DMS53 treated with DMSO at 0.1 percent for 48 hours (cell line): ENCODE measurements around the gene KPNA5.
"Not testable (repeated sequence)": the region's sequence is repeated elsewhere in the genome, so short reads cannot be mapped to it uniquely, and the experiment has no call there.

Experiments used
- DNase-seq: peaks from one replicate; lab custom pipeline; 2025; ENCODE audit not compliant: unreplicated experiment; lab: John Stamatoyannopoulos, UW

Gene KPNA5

GRCh38 chr6:116697480-116697879, 16.5 kb downstream of the KPNA5 start:
- DNase-seq = no peak

DNA sequence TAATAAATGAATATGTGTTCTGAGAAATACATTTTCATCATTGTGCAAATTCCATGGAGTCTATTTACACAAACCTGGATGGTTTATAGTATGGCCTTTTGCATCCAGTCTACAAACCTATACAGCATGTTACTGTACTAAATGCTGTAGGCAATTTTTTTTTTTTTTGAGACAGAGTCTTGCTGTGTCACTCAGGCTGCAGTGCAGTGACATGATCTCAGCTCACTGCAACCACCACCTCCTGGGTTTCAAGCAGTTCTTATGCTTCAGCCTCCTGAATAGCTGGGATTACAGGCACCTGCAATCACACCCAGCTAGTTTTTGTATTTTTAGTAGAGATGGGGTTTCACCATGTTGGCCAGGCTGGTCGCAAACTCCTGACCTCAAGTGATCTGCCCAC, 22.9 kb downstream of the KPNA5 start:
- DNase-seq = not testable (repeated sequence)

GRCh38 chr6:116705917-116706316, 24.9 kb downstream of the KPNA5 start:
- DNase-seq = no peak

- no peak for DNase-seq
These were observed 33.3 kb downstream of the KPNA5 start for GRCh38 chr6:116714296-116714695.

GRCh38 chr6:116714761-116715160, 33.8 kb downstream of the KPNA5 start:
- no peak for DNase-seq

GRCh38 chr6:116726947-116727346, 45.9 kb downstream of the KPNA5 start:
- DNase-seq = no peak

DNA sequence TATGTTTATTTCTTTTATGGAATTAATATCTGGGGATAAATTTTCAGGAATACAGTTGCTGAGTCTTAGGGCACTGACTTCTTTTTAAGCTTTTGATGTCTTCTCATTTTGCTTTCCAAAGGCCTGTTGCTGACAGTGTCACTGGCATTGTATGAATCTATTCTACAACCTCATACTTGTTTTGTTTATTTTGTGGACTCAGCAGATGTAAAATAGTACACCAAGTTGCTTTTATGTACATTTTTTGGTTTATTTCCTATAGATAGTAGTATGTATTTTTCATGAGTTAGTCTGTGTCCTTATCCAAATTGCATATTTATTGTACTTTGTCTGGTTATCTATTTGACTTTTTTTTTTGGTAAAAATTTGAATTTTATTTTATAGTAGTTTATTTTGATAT, 49.5 kb downstream of the KPNA5 start:
- no peak for DNase-seq

GRCh38 chr6:116737004-116737403, 56.0 kb downstream of the KPNA5 start:
- no peak for DNase-seq

DNA sequence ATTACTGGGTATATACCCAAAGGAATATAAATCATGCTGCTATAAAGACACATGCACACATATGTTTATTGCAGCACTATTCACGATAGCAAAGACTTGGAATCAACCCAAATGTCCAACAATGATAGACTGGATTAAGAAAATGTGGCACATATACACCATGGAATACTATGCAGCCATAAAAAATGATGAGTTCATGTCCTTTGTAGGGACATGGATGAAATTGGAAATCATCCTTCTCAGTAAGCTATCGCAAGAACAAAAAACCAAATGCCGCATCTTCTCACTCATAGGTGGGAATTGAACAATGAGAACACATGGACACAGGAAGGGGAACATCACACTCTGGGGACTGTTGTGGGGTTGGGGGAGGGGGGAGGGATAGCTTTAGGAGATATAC, 59.5 kb downstream of the KPNA5 start:
- not testable (repeated sequence) for DNase-seq

DNA sequence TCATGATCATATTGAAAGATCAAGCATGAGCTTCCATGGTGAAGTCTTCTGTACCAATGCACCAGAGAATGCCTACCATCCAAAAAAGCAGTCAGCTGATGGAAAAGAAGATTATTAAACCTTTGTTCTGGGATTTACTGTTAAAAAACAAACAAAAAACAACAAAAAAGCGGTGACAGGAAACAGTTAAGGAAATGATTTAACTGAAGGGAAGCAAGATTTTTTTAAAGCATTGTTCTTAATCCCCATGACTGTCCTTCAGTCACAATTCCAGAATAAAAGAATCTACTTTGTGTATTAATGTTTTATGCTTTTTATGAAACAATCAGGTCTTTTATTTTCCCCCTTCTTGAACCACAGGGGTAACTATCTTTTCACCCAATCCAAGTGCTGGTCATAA, 60.6 kb downstream of the KPNA5 start:
- DNase-seq = no peak

DNA sequence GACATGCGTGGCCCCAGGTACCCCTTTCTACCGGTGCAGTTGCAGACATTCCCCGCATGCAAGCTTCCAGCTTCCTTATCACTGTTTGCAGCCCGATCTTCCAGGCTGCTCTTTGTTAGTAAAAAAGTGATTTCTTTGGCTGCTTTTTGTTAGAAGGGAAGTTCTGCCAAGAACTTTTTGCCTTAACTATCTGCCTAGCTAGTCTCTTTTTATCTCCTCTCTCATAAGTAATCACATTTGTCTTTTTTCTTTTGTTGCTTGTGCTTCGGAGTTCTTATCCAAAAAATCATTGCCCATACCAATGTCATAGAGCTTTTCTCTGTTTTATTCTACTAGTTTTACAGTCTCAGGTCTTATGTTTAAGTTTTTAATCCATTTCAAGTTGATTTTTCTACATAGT, 64.2 kb downstream of the KPNA5 start:
- no peak for DNase-seq

GRCh38 chr6:116761779-116762178, 80.8 kb downstream of the KPNA5 start:
- DNase-seq = no peak

DNA sequence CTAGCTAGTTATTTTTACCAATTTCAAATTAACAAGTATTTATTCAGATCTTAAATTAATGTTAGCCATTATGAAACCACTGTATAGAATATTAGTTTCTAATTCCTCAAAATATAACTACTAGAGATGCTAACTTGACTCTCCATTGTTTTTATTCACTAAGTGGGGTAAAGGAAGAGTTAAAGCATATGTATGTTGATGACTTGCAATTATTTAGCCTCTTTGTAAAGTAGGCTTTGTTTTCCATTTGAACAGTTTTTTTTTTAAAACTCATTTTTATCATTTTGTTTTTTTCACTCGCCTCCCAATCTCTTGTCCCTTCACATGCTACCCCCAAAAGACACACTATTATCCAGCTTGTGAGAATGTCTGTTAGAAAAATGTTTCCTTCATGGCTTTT, 81.2 kb downstream of the KPNA5 start:
- no peak for DNase-seq

GRCh38 chr6:116763048-116763447, 82.0 kb downstream of the KPNA5 start:
- no peak for DNase-seq

DNA sequence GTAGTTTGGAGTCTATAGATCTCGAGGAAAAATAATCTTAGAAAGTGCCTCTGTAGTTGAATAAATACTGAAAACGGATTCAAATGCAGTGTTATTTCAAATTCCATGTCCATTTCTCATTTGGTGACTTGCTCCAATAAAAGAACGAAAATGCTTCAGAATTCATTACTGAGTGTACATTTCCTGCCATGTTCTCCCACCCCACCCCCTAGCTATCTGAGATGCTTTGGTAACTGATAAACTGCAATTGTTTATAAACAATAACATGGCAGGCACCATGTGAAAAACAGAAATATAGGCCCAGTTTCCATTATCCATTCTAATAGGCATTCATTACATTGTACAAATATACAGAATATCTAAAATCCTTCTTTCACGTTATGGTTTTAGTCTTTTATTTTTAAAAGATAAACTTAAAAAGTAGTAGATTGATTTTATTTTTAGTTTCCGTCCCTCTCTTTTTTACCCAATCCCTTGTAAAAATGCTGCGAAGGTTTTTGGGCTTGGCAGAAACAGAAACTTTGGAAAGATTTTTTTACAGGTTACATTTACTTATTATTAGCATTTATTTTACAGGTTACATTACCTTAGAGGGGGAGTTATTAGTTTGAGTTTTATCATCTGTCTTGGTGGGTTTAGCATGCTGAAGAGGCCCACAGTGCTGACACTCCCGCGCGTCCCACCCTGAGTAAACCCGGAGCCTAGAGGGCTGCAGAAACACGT, 83.1 kb downstream of the KPNA5 start:
- no peak for DNase-seq

DNA sequence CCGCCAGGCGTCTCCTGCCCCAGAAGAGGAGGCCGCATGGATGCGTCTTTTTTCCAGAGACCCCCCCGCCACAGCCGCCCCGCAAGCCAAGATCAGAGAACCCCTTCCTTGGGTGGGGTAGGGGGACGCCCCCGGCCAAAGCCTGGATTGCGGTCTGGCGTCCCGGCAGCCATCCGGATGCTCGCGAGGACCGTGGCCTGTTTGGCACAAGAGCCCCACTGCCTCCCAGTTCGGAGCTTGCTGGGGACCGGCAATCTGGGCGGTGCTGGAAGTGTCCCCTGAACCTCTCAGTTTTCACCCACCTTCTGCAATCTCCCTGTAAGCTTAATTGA, 83.6 kb downstream of the KPNA5 start:
- DNase-seq = no peak

DNA sequence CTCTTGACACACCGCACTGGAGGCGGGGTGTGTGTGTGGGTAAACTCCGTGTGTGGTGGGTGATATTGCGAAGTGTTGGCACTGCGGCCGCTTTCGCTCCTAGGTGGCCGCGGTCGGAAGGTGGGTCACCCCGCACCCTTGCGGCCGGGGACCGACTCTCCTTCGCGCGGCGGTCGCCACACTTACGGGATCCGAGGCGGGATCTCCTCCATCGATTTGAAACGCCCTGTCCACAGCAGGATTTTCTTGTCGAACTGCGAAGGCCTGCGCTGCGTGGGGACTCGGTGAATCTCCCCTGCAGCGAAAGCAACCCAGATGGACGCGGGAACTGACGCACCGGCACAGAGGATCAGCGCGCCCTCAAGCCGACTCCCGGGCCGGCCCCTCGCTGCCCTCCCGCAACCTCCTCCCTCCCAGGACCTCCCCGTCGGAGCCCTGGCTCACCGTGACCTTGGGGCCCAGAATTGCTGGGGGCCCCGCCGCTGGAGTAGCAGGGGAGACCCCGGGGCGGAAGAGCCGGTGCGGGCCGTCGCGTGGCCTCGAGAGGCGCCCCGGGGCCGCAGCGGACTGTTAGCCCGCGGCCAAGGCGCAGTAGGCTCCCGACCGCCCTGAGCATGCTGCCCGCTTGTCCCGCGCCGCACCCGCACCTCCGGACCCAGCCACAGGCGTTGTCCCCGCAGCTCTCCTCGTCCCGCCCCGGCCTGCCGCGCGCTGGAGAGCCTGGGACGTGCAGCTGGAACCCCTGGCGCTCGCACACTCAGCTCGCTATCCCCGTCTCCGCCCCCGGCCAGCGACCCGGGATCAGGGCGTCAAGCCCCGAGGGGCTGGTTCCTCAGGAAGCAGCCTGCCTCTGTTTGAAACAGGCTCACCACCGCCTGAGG, 84.2 kb downstream of the KPNA5 start, which contains the start of gene FAM162B:
TSS of gene FAM162B (minus strand) at position 759 of the 881 bp plus-strand sequence. CDS start at position 616, 143 bp downstream.
- DNase-seq = no peak

GRCh38 chr6:116766506-116767176, 85.6 kb downstream of the KPNA5 start:
- DNase-seq = no peak

DNA sequence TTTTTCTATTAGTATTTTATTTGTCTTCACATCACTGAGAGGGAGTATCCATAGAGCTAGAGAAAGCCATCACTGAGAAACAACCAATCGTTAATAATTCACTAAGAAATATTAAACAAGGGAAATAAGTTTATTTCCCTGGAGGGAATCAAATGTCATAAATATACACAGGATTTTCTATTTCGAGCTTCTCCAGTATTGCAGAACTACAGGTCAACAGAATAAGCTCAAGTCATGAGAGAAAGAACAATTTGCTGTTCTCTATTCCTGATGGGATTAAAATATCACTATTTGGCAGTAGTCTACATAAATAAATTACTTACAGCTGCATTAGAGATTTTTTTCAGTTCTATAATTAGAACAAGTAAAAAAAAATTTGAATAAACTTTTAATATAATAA, 86.7 kb downstream of the KPNA5 start:
- DNase-seq = no peak

GRCh38 chr6:116772450-116772849, 91.4 kb downstream of the KPNA5 start:
- no peak for DNase-seq

DNA sequence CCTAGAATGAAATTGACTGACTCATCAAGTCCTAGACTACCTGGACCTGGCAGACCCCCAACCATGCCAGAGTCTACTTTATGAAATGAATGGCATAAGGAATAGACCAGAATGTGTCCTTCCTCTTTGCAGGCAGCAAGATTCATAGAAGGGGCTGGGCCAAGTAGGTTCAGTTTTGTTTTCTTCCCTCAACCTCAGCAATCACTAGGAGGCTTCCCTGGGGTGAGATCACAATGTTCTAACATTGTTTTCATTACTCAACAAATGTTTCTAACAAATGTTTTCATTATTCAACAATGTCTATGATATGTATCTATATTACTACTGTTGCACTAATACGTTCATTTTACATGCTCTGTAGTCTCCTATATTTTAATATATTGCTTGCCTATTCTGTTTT, 92.9 kb downstream of the KPNA5 start:
- DNase-seq = no peak
